ENCODE measurements around the gene CTXN1. TPM values are rescaled to one million over a fixed set of nuclear protein-coding genes. Genes with fewer than 3 reads are reported as not detected.

The CTXN1 gene
- total RNA-seq, 2 donors from 2014 or later, result 5.0 to 37.1 TPM

DNA sequence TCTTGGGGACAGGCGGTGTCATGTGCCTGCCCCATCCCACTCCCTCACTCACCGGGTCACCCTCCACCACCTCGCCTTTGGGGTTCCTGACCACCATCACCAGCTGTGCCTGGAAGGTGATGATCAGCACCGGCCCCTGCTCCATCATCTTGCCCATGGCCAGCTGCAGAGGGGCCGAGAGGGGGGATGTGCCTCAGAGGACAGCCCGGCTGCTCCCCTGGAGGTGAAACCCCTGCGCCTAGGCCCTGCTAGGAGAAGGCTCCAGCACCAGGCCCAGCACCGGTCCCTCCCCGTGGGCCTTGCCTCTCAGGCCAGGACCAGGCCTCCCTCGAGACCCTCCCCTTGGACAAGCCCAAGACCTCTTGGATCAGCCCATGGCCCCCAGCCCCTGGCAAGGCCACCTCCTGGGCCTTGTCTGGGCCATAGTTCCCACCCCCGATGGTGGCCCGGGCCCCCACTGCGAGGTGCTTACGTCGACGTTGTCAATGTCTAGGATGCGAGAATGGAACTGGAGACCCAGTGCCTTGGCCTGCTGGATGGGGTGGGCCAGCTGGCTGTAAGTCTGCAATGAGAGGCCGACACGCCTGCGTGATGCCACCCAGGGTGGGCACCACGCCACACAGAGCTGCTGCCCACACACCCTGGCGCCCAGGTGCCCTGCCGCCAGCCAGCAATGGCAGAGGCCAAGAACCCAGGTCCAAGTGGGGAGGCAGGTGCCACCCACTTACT, 1.8 kb upstream of the CTXN1 start:
- TF ChIP-seq POLR2AphosphoS5 (IDR thresholded peaks at IDR 0.05) (no peak), POLR2A (IDR thresholded peaks at IDR 0.05) (no peak)
- TF ChIP-seq, protein P1, sequence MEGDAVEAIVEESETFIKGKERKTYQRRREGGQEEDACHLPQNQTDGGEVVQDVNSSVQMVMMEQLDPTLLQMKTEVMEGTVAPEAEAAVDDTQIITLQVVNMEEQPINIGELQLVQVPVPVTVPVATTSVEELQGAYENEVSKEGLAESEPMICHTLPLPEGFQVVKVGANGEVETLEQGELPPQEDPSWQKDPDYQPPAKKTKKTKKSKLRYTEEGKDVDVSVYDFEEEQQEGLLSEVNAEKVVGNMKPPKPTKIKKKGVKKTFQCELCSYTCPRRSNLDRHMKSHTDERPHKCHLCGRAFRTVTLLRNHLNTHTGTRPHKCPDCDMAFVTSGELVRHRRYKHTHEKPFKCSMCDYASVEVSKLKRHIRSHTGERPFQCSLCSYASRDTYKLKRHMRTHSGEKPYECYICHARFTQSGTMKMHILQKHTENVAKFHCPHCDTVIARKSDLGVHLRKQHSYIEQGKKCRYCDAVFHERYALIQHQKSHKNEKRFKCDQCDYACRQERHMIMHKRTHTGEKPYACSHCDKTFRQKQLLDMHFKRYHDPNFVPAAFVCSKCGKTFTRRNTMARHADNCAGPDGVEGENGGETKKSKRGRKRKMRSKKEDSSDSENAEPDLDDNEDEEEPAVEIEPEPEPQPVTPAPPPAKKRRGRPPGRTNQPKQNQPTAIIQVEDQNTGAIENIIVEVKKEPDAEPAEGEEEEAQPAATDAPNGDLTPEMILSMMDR (IDR thresholded peaks at IDR 0.05), result no peak
- peaks cover 17% of the 10 kb centered on the region for H3K4me1 ChIP-seq (replicated peaks)
- H3K9me3 ChIP-seq, result no peaks in the 10 kb centered on the region
- peak overlapping the region; percentile 90 to 92 for H3K27ac ChIP-seq
- no peak overlapping the region for H3K4me3 ChIP-seq
- intact Hi-C loops (cut with DNase I), result loop anchor here (5.0 kb wide), 1 partner anchor 395 kb away; no protein-coding TSS in a partner anchor
- H3K27me3 ChIP-seq (replicated peaks; ENCODE audit: insufficient read depth), result no peaks in the 10 kb centered on the region
- 67% methylated on average over 21 of the region's 23 CpGs for WGBS
- H3K36me3 ChIP-seq, result peaks cover 13 to 16% of the 10 kb centered on the region in 2 donors
- no peak for DNase-seq (ENCODE audit: low spot score)

DNA sequence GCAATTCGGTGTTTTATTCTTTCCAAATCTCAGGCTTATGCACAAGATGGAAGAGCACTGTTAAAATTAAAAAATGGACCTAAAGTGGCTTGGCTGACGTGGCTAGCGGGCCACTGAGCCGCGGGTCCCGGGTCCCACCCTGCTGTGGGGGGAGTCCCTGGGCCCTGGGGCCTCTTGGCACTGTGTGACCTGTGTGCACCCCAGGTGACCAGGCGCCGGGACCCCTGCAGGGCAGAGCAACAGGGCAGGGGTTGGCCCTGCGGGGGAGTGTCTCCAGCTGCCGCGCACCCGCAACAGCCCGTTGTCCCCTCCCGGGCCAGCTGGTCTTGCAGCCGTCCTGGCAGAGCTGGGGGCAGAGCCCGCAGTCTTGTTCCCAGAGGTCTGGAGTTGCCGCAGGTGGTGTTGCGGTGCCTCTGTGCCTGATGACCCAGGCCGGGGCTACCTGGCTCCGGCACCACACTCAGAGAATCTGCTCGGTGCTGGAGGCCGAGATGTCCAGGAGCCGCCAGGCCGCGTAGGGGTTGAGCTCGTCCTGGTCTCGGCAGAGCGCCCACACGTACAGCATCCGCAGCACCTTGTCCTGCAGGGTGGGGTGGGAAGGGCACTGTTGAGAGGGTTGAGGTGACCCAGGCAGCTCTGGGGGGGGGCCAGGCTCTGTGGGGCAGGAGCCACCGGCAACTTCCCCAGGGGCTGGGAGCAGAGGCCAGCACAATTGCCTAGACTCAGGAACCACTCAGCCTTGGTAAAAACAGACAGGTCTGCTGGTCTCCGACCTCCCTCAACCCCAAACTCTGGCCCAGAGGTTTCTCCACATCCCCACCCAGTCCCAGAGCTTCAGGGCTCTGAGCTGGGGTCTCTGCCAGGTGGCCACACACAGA, 1.0 kb upstream of the CTXN1 start:
- no peak for DNase-seq (ENCODE audit: low spot score)
- intact Hi-C loops (cut with DNase I), result loop anchor here (5.0 kb wide), 1 partner anchor 395 kb away; no protein-coding TSS in a partner anchor
- Histone ChIP-seq H3K27me3 (replicated peaks; ENCODE audit: insufficient read depth) (no peaks in the 10 kb centered on the region), H3K4me3 (no peak overlapping the region), H3K4me1 (replicated peaks) (peaks cover 17% of the 10 kb centered on the region), H3K27ac (peak overlapping the region; percentile 90 to 92), H3K9me3 (no peaks in the 10 kb centered on the region), H3K36me3 (peaks cover 11 to 18% of the 10 kb centered on the region in 2 donors)
- WGBS, result 78% methylated on average over 32 of the region's 32 CpGs
- no peak for TF ChIP-seq POLR2A (IDR thresholded peaks at IDR 0.05)
- no peak for TF ChIP-seq POLR2AphosphoS5 (IDR thresholded peaks at IDR 0.05)
- TF ChIP-seq, protein P1 (IDR thresholded peaks at IDR 0.05), result no peak

DNA sequence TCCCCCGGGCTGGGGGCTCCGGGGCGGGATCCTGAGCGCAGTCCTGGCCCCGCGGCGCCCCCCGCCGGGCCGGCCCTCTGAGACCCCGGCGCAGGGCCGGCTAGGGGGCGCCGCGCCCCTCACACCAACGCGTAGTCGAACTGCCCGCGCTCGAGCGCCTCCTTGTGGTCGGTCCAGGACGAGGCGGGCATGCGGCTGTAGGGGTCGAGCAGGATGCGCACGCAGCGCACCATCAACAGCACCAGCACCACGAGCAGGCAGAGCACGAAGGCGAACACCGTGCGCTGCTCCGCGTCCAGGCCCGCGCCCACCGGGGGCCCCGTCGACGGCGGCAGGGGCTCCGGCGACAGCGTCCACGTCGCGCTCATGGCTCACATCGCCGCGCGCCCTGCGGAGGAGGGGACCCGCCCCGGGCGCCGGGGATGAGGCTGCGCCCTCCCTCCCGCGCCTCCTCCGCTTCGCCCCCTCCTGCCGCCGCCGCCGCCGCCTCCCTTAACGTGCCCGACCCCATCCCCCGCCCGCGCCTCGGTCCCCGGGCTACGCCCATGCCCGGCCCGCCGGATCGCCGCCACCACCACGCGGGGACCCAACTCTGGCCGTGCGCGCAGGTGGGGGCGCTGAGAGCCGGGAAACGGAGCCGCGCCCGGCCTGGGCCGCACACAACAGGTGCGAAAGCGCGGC, 624 bp downstream of the CTXN1 start:
- Histone ChIP-seq H3K4me1 (replicated peaks) (peaks cover 21% of the 10 kb centered on the region), H3K36me3 (peaks cover 7 to 10% of the 10 kb centered on the region in 2 donors), H3K4me3 (peak overlapping the region; percentile 33 to 55), H3K27ac (peak overlapping the region in 1 of 2 donors; percentile 58), H3K9me3 (no peaks in the 10 kb centered on the region), H3K27me3 (replicated peaks; ENCODE audit: insufficient read depth) (no peaks in the 10 kb centered on the region)
- DNase-seq (ENCODE audit: low spot score), result peak; percentile 37
- TF ChIP-seq POLR2AphosphoS5 (IDR thresholded peaks at IDR 0.05), result no peak
- TF ChIP-seq, protein P1 (IDR thresholded peaks at IDR 0.05), result peak; percentile 59 to 81 (median 75)
- under 1% methylated on average over 42 of the region's 98 CpGs for WGBS
- intact Hi-C loops (cut with DNase I), result loop anchor here (5.0 kb wide), 1 partner anchor 393 kb away; no protein-coding TSS in a partner anchor

DNA sequence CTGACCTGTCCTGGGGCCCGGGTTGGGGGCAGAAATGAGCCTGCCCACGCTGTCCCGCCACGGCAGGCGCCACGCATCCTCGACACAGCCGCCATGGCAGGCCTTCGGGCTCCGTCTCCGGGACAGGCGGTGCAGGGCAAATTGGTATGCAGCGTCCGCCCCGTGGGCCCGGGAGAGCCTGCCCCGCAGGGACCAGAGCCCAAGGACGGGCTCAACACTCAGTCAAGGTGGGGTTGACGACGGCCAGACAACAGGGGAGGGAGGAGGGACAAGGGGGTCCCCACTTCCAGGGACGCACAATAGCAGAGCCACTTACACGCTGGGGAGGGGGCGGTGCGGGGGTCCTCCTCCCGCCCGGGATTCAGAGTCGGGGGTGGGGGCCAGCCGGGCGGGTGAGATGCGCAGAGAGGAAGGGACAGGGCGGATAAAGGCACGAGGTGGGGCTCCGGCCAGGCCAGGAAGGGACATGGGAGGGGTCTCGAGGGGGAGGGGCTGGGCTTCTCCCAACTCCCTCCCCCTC, 1.2 kb downstream of the CTXN1 start:
- Histone ChIP-seq H3K27me3 (replicated peaks; ENCODE audit: insufficient read depth) (no peaks in the 10 kb centered on the region), H3K9me3 (no peaks in the 10 kb centered on the region), H3K36me3 (peaks cover 7 to 10% of the 10 kb centered on the region in 2 donors), H3K4me1 (replicated peaks) (peaks cover 20% of the 10 kb centered on the region), H3K4me3 (peak overlapping the region; percentile 33 to 55), H3K27ac (peak overlapping the region in 1 of 2 donors; percentile 58)
- intact Hi-C loops (cut with DNase I), result loop anchor here (5.0 kb wide), 1 partner anchor 392 kb away; no protein-coding TSS in a partner anchor
- DNase-seq (ENCODE audit: low spot score), result no peak
- TF ChIP-seq POLR2A (IDR thresholded peaks at IDR 0.05) (no peak), POLR2AphosphoS5 (IDR thresholded peaks at IDR 0.05) (no peak)
- TF ChIP-seq, protein P1 (IDR thresholded peaks at IDR 0.05), result no peak
- WGBS, result 52% methylated on average over 34 of the region's 34 CpGs

Data from prostate gland (tissue), 2 donors.